GM12874 (cell line): Measurements from ENCODE around the gene MYLK.

Experiments
- TF ChIP-seq, protein P1 (sequence below): IDR thresholded peaks from 2 replicates; pipeline ENCODE4 v1.5.1; 2011; ENCODE audit warnings: low read depth, mild to moderate bottlenecking, control low read depth, low read length, moderate library complexity; ENCODE audit not compliant: insufficient read depth

Gene MYLK

DNA sequence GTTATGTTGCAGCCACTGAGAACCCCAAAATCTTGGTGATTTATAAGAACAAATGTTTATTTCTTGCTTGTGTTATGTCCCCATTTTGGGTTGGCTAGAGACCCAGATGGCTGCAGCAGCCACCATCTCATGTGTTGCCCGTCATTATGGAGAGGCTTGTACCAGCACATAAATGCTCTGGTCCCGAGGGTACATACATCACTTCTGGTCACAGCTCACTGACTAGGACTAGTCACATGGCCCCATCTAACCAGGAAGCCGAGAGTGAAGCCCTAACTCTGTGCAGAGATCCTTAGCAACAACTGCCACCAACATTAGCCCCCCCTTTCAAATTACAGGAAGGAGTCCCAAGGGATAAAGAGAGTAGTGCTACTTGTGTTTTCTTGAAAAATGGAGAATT lies 273.8 kb downstream of the MYLK start:
- TF ChIP-seq, protein P1, sequence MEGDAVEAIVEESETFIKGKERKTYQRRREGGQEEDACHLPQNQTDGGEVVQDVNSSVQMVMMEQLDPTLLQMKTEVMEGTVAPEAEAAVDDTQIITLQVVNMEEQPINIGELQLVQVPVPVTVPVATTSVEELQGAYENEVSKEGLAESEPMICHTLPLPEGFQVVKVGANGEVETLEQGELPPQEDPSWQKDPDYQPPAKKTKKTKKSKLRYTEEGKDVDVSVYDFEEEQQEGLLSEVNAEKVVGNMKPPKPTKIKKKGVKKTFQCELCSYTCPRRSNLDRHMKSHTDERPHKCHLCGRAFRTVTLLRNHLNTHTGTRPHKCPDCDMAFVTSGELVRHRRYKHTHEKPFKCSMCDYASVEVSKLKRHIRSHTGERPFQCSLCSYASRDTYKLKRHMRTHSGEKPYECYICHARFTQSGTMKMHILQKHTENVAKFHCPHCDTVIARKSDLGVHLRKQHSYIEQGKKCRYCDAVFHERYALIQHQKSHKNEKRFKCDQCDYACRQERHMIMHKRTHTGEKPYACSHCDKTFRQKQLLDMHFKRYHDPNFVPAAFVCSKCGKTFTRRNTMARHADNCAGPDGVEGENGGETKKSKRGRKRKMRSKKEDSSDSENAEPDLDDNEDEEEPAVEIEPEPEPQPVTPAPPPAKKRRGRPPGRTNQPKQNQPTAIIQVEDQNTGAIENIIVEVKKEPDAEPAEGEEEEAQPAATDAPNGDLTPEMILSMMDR, result no peak

- TF ChIP-seq, protein P1, result no peak
Measured at GRCh38 chr3:123609063-123609462, 275.1 kb downstream of the MYLK start.

GRCh38 chr3:123608263-123608937 lies 275.7 kb downstream of the MYLK start:
- TF ChIP-seq, protein P1, result no peak

DNA sequence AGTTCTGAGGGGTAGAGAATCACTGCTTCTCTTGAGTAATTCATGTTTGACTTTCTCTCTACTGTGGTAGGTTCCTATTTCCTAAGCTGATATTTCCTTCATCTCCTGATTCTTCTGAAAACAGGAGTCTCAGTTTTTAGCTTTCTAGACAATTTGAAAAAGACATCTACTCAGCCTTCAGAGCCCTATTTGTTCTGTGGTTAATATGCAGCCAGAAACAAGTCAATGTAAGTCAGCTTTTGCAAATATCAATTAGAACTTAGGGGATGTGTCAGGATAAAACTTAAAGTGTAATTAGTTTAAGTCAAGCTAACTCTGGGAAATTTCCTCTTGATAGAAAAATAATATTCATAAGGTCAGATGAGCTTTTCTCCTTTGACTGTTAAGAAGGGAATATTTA lies 277.6 kb downstream of the MYLK start:
- TF ChIP-seq, protein P1, result no peak

DNA sequence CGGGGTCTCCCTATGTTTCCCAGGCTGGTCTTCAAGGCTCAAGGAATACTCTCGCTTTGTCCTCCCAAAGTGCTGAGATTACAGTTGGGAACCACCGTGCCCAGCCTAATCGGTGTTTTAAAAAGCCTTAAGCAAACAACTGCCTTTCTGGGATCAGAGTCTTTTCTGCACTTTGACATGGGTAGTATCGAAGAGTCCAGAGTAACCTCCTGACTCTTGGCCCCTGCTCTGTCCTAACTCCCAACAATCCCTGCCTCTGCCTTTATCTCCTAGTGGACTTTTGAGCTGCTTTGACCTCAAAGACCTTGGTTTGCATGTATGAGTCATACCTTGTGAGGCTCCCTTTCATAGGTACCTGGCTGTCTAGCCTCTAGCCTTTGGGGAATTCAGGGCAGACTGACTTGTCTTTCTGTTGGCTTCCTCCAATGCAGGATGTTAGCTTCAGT lies 278.3 kb downstream of the MYLK start:
- TF ChIP-seq, protein P1, result no peak

GRCh38 chr3:123602325-123602724 lies 281.8 kb downstream of the MYLK start:
- TF ChIP-seq, protein P1, result no peak

- TF ChIP-seq, protein P1, result no peak
Measured at GRCh38 chr3:123597561-123597960, 286.6 kb downstream of the MYLK start.
